Body of pancreas (tissue), 4 donors: Measurements from ENCODE around the gene TDP1. TPM values are rescaled to one million over a fixed set of nuclear protein-coding genes. Genes with fewer than 3 reads are reported as not detected.

ENCODE experiments used
- ATAC-seq: fragments of 150-250 bp; one replicate; pipeline ENCODE4 v1.9.1; 2016
- DNase-seq, 4 donors: peaks; one replicate each; pipeline ENCODE4 v3.0.0-alpha.2; 2019
- H3K27ac ChIP-seq, 4 donors: fragments of 200-600 bp; sonication (generic); 1 replicate in 3 of 4; 2 replicates in 1 of 4; pipeline versions ENCODE4 v1.5.1 to v1.6.1; 2016 to 2019; ENCODE audit warnings: mild to moderate bottlenecking in 1 of 4, mixed read lengths in 1 of 4, moderate library complexity in 1 of 4
- H3K27me3 ChIP-seq, 2 donors: fragments of 200-600 bp; sonication (generic); one replicate each; pipeline ENCODE4 v1.6.0; 2016; ENCODE audit warnings: mild to moderate bottlenecking in 1 of 2
- H3K36me3 ChIP-seq, 2 donors: fragments of 200-600 bp; sonication (generic); replicated peaks in 1 of 2; 2 replicates each; pipeline ENCODE4 v1.5.1; 2016; ENCODE audit warnings: low read depth in 2 of 2; ENCODE audit not compliant: insufficient read depth in 1 of 2
- H3K4me1 ChIP-seq: fragments of 200-600 bp; sonication (generic); one replicate; pipeline ENCODE4 v1.6.0; 2016
- H3K4me3 ChIP-seq, 2 donors: fragments of 200-600 bp; sonication (generic); 1 replicate in 1 of 2; 2 replicates in 1 of 2; pipeline ENCODE4 v1.5.1; 2016 to 2019
- H3K9me3 ChIP-seq, 3 donors: fragments of 200-600 bp; sonication (generic); 1 replicate in 2 of 3; 2 replicates in 1 of 3; pipeline ENCODE4 v1.5.1; 2016
- POLR2A ChIP-seq, 3 donors: fragments of 450-650 bp; IDR thresholded peaks; one replicate each; pipeline ENCODE4 v1.6.1; 2016; ENCODE audit warnings: antibody characterized with exemption in 3 of 3, mild to moderate bottlenecking in 2 of 3
- WGBS, 2 donors: methylation state at CpG; one replicate each; pipeline ENCODE4 v1.1.5; 2017; 5-methylcytosine and 5-hydroxymethylcytosine counted together
- intact Hi-C: fragments of 100-400 bp; cut with DNase I; formaldehyde crosslinking; loops from one replicate; pipeline ENCODE4 v1.15.1; 2023
- total RNA-seq, 2 donors: library from RNA; depleted of rRNA; stranded (reverse); fragments of >200 nt; gene quantifications; one replicate each; pipeline ENCODE4 v1.1.0, GENCODE V29; 2016
- TF ChIP-seq, protein P1 (sequence below), 7 experiments: fragments of 450-650 bp in 4 of 7; fragments of 200-600 bp in 3 of 7; sonication (generic) in 3 of 7; IDR thresholded peaks; one replicate each; pipeline ENCODE4 v1.5.1; 2016 to 2019; ENCODE audit warnings: antibody characterized with exemption in 7 of 7

The TDP1 gene
- total RNA-seq, 2 donors from 2014 or later: 7.5 to 10.5 TPM

DNA sequence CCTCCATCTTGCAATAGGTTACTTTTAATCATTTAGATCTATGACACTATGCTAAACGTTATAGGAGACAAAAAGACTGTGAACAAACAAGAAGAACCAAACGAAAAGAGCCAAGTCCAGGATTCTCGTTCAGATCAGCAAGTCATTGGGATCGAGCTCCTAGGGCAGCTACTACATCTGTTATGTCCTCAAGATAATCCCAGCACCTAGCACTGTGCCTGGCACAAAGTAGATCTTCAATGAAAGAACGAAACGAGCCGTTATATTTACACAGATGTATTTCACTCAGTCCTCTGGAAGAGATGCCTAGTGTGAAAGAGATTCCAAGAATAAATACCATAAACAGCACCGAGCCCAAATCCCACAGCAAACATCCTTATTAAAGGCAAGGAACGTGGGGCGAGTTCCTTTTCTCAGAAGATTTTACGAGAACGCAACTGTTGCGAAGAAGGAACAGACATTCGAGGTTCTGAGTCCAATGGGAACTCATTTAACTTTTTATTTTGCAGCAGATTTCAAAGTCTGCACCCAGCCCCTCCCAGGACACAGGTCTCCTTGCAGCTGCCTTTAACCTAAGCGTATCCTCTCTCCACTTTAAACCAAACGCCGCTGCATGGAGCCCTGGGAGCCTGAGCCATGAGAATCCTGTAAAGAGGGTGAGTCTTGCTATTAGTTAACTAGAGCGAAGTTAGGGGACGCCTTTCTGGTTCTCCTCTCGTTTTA is 544 bp upstream of the TDP1 start:
- Histone ChIP-seq H3K9me3 (no peaks in the 10 kb centered on the region), H3K27me3 (no peaks in the 10 kb centered on the region), H3K4me3 (peak overlapping the region; percentile 26 to 79), H3K36me3 (no peaks in the 10 kb centered on the region), H3K27ac (peak overlapping the region; percentile 62 to 96 (median 88)), H3K4me1 (peaks cover 15% of the 10 kb centered on the region)
- TF ChIP-seq, protein P1, sequence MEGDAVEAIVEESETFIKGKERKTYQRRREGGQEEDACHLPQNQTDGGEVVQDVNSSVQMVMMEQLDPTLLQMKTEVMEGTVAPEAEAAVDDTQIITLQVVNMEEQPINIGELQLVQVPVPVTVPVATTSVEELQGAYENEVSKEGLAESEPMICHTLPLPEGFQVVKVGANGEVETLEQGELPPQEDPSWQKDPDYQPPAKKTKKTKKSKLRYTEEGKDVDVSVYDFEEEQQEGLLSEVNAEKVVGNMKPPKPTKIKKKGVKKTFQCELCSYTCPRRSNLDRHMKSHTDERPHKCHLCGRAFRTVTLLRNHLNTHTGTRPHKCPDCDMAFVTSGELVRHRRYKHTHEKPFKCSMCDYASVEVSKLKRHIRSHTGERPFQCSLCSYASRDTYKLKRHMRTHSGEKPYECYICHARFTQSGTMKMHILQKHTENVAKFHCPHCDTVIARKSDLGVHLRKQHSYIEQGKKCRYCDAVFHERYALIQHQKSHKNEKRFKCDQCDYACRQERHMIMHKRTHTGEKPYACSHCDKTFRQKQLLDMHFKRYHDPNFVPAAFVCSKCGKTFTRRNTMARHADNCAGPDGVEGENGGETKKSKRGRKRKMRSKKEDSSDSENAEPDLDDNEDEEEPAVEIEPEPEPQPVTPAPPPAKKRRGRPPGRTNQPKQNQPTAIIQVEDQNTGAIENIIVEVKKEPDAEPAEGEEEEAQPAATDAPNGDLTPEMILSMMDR (IDR thresholded peaks at IDR 0.05): no peak
- no peak for TF ChIP-seq POLR2A (IDR thresholded peaks at IDR 0.05)
- WGBS, 2 donors: 1 to 2% methylated on average over 20 of the region's 20 CpGs
- peak in 1 of 4 donors; percentile 13 for DNase-seq
- peak; percentile 25 for ATAC-seq
- intact Hi-C loops: no loop called here

DNA sequence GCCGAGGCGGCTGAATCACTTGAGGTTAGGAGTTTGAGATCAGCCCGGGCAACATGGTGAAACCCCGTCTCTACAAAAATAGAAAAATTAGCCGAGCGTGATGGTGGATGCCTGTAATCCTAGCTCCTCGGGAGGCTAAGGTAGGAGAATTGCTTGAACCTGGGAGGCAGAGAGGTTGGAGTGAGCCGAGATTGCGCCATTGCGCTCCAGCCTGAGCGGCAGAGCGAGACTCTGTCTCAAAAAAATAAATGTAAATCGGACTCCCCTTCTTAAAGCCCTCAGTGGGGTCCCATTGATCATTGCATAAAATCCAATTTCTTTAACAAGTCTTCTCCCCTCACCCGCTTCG is 908 bp downstream of the TDP1 start:
- 22 to 31% methylated on average over 15 of the region's 15 CpGs for WGBS, 2 donors
- H3K27ac ChIP-seq: peak overlapping the region; percentile 67 to 96 (median 88)
- intact Hi-C loops: no loop called here
- ATAC-seq (no peak), DNase-seq (no peak)
- H3K4me3 ChIP-seq: peak overlapping the region; percentile 72 to 79
- H3K27me3 ChIP-seq: no peaks in the 10 kb centered on the region
- H3K9me3 ChIP-seq: no peaks in the 10 kb centered on the region
- no peaks in the 10 kb centered on the region for H3K36me3 ChIP-seq
- TF ChIP-seq, protein P1 (IDR thresholded peaks at IDR 0.05): no peak
- TF ChIP-seq POLR2A (IDR thresholded peaks at IDR 0.05): no peak
- peaks cover 15% of the 10 kb centered on the region for H3K4me1 ChIP-seq

DNA sequence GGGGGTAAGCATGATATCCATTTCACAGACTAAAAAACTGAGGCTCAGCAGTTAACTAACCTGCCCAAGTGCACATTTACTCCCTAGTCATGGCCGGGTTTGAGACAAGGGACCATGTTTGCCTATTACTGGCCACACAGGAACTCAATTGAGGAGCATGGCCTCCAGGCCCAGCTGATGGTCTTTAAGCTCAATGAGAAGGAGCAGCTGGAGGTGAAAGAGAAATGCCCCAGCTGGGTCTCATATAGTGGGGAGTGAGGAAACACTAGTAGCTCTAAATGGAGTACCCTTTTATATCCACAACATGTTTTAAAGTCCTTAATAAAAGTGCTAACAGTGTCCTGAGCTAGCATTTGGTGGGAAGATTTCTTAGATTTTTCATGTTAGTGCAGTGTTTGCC is 1.6 kb downstream of the TDP1 start:
- TF ChIP-seq, protein P1 (IDR thresholded peaks at IDR 0.05): no peak
- no peak for TF ChIP-seq POLR2A (IDR thresholded peaks at IDR 0.05)
- intact Hi-C loops: no loop called here
- H3K4me1 ChIP-seq: peaks cover 15% of the 10 kb centered on the region
- no peak overlapping the region for H3K4me3 ChIP-seq
- H3K27ac ChIP-seq: no peak overlapping the region
- H3K9me3 ChIP-seq: no peaks in the 10 kb centered on the region
- no peaks in the 10 kb centered on the region for H3K27me3 ChIP-seq
- H3K36me3 ChIP-seq: no peaks in the 10 kb centered on the region
- DNase-seq (no peak), ATAC-seq (no peak)
- WGBS, 2 donors: 63 to 94% methylated on average over 1 of the region's 1 CpG

DNA sequence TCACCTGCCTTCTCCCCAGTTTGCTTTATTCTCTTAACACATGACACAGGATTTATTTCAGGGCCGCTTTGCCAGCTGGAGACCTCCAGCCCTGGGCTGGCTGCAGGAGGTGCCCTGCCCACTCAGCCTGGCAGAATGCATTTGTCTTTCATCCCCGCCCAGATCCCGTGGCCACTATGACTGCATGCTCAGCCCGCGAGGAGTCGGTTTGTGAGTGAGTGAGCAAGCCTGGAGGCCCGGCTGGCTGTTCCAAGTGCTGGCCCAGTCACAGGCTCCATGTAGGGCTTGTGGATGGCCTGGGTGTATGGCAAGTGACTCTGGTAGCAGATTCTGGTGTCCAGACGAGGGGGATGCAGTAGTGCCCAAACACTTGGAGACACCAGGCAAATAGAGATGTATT is 2.1 kb downstream of the TDP1 start:
- DNase-seq: no peak

More for the DNA sequence above, 2.1 kb downstream of the TDP1 start:
- H3K36me3 ChIP-seq: no peaks in the 10 kb centered on the region
- H3K4me1 ChIP-seq: peaks cover 15% of the 10 kb centered on the region
- intact Hi-C loops: no loop called here
- ATAC-seq: no peak
- no peak overlapping the region for H3K4me3 ChIP-seq
- H3K27ac ChIP-seq: no peak overlapping the region
- no peak for TF ChIP-seq POLR2A (IDR thresholded peaks at IDR 0.05)
- TF ChIP-seq, protein P1 (IDR thresholded peaks at IDR 0.05): no peak
- H3K9me3 ChIP-seq: no peaks in the 10 kb centered on the region
- H3K27me3 ChIP-seq: no peaks in the 10 kb centered on the region
- WGBS, 2 donors: 94 to 98% methylated on average over 7 to 8 of the region's 8 CpGs
